ENCODE measurements around the gene POLR1A. TPM values are rescaled to one million over a fixed set of nuclear protein-coding genes. Genes with fewer than 3 reads are reported as not detected.

Gene POLR1A
- total RNA-seq, 1 experiment from 2014 or later: 47.5 TPM

DNA sequence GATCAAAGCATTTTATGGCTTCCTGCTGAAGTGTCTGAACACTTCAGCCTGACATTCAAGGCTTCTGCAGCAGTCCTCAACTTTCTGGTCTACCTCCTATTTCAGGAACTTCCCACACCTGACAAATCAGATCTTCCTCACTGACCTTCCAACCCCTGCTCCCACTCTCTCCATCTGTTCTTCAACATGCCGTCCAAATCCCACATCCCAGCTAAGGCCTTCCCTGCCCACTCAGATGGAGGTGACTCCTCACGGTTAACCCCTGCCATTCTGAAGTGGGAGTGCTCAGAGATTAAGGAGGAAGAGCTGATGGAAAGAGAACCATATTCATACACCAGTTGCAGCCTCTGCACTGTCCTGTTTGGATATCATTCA, 104.8 kb downstream of the POLR1A start:
- ChIA-PET POLR2A (no interaction called here), CTCF (interaction anchor here (1.2 kb wide), 1 partner anchor 260 kb away, joined by 3 read pairs; no protein-coding TSS in a partner anchor)
- Mint-ChIP-seq H3K27ac (no peak overlapping the region), H3K4me1 (peaks cover 7% of the 10 kb centered on the region), H3K4me3 (no peak overlapping the region), H3K36me3 (peaks cover 13% of the 10 kb centered on the region), H3K9me3 (peaks cover 22% of the 10 kb centered on the region), H3K27me3 (ENCODE audit: low read depth) (peaks cover 4% of the 10 kb centered on the region)
- ATAC-seq (no peak), DNase-seq (ENCODE audit: low spot score) (no peak)
- TF ChIP-seq USF1 (CRISPR knock-in tag; IDR thresholded peaks at IDR 0.05) (no peak), CBFB (CRISPR knock-in tag; IDR thresholded peaks at IDR 0.05; ENCODE audit: low read depth) (no peak), RELA (CRISPR knock-in tag; IDR thresholded peaks at IDR 0.05; ENCODE audit: borderline replicate concordance) (no peak), RORB (CRISPR knock-in tag; IDR thresholded peaks at IDR 0.05) (no peak), ZNF219 (CRISPR knock-in tag; IDR thresholded peaks at IDR 0.05; ENCODE audit: borderline replicate concordance) (no peak), EMX1 (CRISPR knock-in tag; IDR thresholded peaks at IDR 0.05) (no peak)
- TF ChIP-seq, protein P1, sequence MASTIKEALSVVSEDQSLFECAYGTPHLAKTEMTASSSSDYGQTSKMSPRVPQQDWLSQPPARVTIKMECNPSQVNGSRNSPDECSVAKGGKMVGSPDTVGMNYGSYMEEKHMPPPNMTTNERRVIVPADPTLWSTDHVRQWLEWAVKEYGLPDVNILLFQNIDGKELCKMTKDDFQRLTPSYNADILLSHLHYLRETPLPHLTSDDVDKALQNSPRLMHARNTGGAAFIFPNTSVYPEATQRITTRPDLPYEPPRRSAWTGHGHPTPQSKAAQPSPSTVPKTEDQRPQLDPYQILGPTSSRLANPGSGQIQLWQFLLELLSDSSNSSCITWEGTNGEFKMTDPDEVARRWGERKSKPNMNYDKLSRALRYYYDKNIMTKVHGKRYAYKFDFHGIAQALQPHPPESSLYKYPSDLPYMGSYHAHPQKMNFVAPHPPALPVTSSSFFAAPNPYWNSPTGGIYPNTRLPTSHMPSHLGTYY (CRISPR knock-in tag; IDR thresholded peaks at IDR 0.05): no peak
- TF ChIP-seq, protein P2, sequence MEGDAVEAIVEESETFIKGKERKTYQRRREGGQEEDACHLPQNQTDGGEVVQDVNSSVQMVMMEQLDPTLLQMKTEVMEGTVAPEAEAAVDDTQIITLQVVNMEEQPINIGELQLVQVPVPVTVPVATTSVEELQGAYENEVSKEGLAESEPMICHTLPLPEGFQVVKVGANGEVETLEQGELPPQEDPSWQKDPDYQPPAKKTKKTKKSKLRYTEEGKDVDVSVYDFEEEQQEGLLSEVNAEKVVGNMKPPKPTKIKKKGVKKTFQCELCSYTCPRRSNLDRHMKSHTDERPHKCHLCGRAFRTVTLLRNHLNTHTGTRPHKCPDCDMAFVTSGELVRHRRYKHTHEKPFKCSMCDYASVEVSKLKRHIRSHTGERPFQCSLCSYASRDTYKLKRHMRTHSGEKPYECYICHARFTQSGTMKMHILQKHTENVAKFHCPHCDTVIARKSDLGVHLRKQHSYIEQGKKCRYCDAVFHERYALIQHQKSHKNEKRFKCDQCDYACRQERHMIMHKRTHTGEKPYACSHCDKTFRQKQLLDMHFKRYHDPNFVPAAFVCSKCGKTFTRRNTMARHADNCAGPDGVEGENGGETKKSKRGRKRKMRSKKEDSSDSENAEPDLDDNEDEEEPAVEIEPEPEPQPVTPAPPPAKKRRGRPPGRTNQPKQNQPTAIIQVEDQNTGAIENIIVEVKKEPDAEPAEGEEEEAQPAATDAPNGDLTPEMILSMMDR (IDR thresholded peaks at IDR 0.05): no peak

DNA sequence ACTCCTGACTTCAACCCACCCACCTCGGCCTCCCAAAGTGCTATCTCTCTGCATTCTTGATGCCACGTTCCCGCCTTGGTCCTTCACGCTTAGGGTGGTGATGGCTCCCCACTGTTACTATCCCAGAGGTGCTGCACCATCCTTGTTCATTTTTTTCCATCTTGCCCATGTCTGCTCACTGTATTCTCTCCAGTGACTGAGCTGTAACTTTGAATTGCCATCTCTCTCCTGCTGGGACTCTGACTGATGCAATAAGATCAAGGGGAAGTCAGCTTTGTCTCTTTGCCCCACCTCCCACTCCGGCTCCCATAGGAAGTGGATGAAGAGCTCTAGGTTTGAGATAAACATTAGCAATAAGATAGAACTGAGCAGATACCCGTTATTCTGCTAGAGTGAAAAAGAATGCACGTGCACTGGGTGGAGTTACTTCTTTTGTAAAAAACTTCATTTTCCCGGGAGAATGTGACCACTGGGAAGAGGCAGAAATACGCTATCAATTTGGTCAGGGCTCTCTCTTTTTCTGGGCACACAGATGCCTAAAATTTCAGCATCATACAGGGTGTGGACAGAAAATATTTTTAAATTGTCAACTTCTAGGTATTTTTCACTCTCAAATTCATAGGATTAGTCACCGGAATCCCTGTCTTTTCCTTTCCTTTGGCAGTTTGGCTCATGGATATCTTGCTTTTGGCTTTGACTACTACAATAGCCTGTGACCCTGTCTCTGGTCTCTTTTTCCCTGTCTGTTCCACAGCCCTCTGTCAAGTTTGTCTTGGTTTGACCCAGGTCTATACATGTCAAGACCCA, 105.4 kb downstream of the POLR1A start:
- ChIA-PET CTCF (interaction anchor here (1.1 to 1.2 kb wide), 3 partner anchors 21 to 259 kb away, joined by 3 to 6 read pairs (median 3); no protein-coding TSS in a partner anchor), POLR2A (no interaction called here)
- peaks cover 7% of the 10 kb centered on the region for H3K4me1 Mint-ChIP-seq
- H3K4me3 Mint-ChIP-seq: no peak overlapping the region
- TF ChIP-seq GABPB1 (CRISPR knock-in tag; IDR thresholded peaks at IDR 0.05): peak; percentile 53
- no peak for TF ChIP-seq PRRX2 (CRISPR knock-in tag; IDR thresholded peaks at IDR 0.05)
- H3K9me3 Mint-ChIP-seq: peaks cover 17% of the 10 kb centered on the region
- no peak overlapping the region; the same call in 1 of the 2 replicates for H3K27ac Mint-ChIP-seq
- DNase-seq (ENCODE audit: low spot score): no peak
- H3K36me3 Mint-ChIP-seq: peaks cover 9% of the 10 kb centered on the region
- no peaks in the 10 kb centered on the region; the same call in 1 of the 2 replicates for H3K27me3 Mint-ChIP-seq (ENCODE audit: low read depth)
- ATAC-seq: no peak

DNA sequence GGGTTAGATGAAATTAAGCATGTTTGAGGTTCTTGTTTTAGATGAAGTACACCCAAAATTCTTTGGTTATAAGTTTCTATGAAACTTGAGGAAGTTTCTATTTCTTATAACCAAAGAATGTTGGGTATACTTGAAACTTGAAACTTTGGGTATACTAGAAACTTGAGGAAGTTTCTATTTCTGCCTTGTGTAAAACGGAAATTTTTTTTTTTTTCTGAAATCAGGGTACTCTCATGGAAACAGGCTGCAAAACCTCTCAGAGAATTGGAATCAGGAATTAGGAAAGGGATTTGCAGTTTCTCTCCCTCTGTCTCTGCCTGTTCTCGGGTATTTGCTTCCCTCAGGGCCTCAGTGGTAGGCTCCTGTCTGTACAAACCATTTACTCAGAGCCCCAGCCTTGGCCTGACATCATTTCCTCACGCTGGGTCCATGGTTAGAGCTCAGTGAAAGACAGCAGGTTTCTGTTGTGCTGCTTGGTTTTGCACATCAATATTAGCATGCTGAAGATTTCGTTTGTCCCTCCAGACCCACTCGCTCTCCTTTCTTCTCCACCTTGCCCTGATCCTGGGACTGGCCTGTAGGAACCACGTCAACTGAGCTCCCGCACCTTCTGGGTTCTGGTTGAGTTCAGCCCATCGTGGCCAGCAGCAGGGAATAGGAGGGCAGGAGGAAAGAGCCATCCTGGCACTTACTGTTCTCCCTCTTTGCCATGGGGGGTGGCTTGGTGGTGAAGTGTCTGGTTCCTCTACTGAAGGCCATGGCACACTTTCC, 106.4 kb downstream of the POLR1A start:
- no peak for DNase-seq (ENCODE audit: low spot score)
- H3K4me3 Mint-ChIP-seq: no peak overlapping the region
- H3K9me3 Mint-ChIP-seq: peaks cover 8% of the 10 kb centered on the region
- POLR2A ChIA-PET: no interaction called here
- CTCF ChIA-PET: interaction anchor here (0.8 to 1.2 kb wide), 5 partner anchors 23 to 258 kb away, joined by 3 to 6 read pairs (median 3); no protein-coding TSS in a partner anchor
- no peak overlapping the region for H3K27ac Mint-ChIP-seq
- no peaks in the 10 kb centered on the region; the same call in 1 of the 2 replicates for H3K27me3 Mint-ChIP-seq (ENCODE audit: low read depth)
- H3K36me3 Mint-ChIP-seq: peaks cover 3% of the 10 kb centered on the region; the same call in 1 of the 2 replicates
- H3K4me1 Mint-ChIP-seq: peaks cover 7% of the 10 kb centered on the region
- no peak for ATAC-seq
- TF ChIP-seq GABPB1 (CRISPR knock-in tag; IDR thresholded peaks at IDR 0.05): no peak
- TF ChIP-seq ETV6 (CRISPR knock-in tag; IDR thresholded peaks at IDR 0.05): no peak
- TF ChIP-seq PRRX2 (CRISPR knock-in tag; IDR thresholded peaks at IDR 0.05): no peak
- TF ChIP-seq CBFB (CRISPR knock-in tag; IDR thresholded peaks at IDR 0.05; ENCODE audit: low read depth): no peak
- no peak for TF ChIP-seq FOXP1 (CRISPR knock-in tag; IDR thresholded peaks at IDR 0.05; ENCODE audit: borderline replicate concordance)
- TF ChIP-seq E2F4 (CRISPR knock-in tag; IDR thresholded peaks at IDR 0.05; ENCODE audit: borderline replicate concordance, low read depth): no peak
- no peak for TF ChIP-seq ATF3 (CRISPR knock-in tag; conservative IDR thresholded peaks at IDR 0.05)
